ENCODE data around the gene LTB4R.
A peak's percentile ranks its signal among the peaks of the same experiment; 100 is the strongest.
"Not testable (repeated sequence)": the region's sequence is repeated elsewhere in the genome, so short reads cannot be mapped to it uniquely, and the experiment has no call there.

Gene LTB4R

GRCh38 chr14:24348186-24348585 is 36.9 kb downstream of the LTB4R start:
- no peak for DNase-seq

GRCh38 chr14:24349742-24350141 is 38.4 kb downstream of the LTB4R start:
- no peak for DNase-seq

- DNase-seq, result no peak
Measured at GRCh38 chr14:24351517-24351916, 40.2 kb downstream of the LTB4R start.

GRCh38 chr14:24353559-24354481 is 42.5 kb downstream of the LTB4R start:
- peak; percentile 30 for DNase-seq

- not testable (repeated sequence) for DNase-seq
Measured at GRCh38 chr14:24354482-24354825, 43.2 kb downstream of the LTB4R start.

- DNase-seq, result no peak
Measured at GRCh38 chr14:24355009-24355408, 43.7 kb downstream of the LTB4R start.

- no peak for DNase-seq
Measured at GRCh38 chr14:24356208-24356607, 44.9 kb downstream of the LTB4R start.

- no peak for DNase-seq
Measured at GRCh38 chr14:24360281-24360680, 49.0 kb downstream of the LTB4R start.

GRCh38 chr14:24361326-24361725 is 50.0 kb downstream of the LTB4R start:
- no peak for DNase-seq

GRCh38 chr14:24362241-24362960 is 51.1 kb downstream of the LTB4R start:
- no peak for DNase-seq

- DNase-seq, result no peak
Measured at GRCh38 chr14:24363401-24363800, 52.1 kb downstream of the LTB4R start.

GRCh38 chr14:24364841-24365240 is 53.5 kb downstream of the LTB4R start:
- no peak for DNase-seq

- peak; percentile 71 for DNase-seq
Measured at GRCh38 chr14:24365600-24366412, 54.5 kb downstream of the LTB4R start.

GRCh38 chr14:24366413-24366720 is 55.1 kb downstream of the LTB4R start:
- DNase-seq, result no peak

- DNase-seq, result peak; percentile 13
Measured at GRCh38 chr14:24366721-24367513, 55.6 kb downstream of the LTB4R start.

All from NCI-H226 (cell line).